Psoas muscle (tissue), 8 donors: Measurements from ENCODE around the gene LRRC10B. TPM values are rescaled to one million over a fixed set of nuclear protein-coding genes. Genes with fewer than 3 reads are reported as not detected.

ENCODE experiments used
- ATAC-seq, 4 donors: fragments of 200-7000 bp; cut with Tn5 transposase; one replicate each; pipeline ENCODE4 v1.9.1; 2020; ENCODE audit warnings: moderate library complexity in 3 of 4, mild to moderate bottlenecking in 2 of 4
- DNase-seq, 2 donors: peaks; one replicate each; pipeline ENCODE4 v3.0.0-alpha.2; 2020
- H3K27ac ChIP-seq: fragments of 200-600 bp; one replicate; pipeline ENCODE4 v1.8.0; 2022
- H3K27me3 ChIP-seq, 3 donors: fragments of 200-600 bp in 1 of 3; one replicate each; pipeline versions ENCODE4 v1.6.1 to v1.8.0; 2013 to 2022; ENCODE audit warnings: low read length in 2 of 3, mild to moderate bottlenecking in 2 of 3, moderate library complexity in 1 of 3; ENCODE audit not compliant: insufficient read depth in 3 of 3
- H3K36me3 ChIP-seq, 2 donors: fragments of 200-600 bp in 1 of 2; one replicate each; pipeline versions ENCODE4 v1.6.1 to v1.8.0; 2013 to 2022; ENCODE audit warnings: low read depth in 1 of 2, mild to moderate bottlenecking in 1 of 2, moderate library complexity in 1 of 2; ENCODE audit not compliant: insufficient read depth in 1 of 2
- H3K4me1 ChIP-seq: fragments of 200-600 bp; one replicate; pipeline ENCODE4 v1.8.0; 2022
- H3K4me3 ChIP-seq: fragments of 200-600 bp; one replicate; pipeline ENCODE4 v1.8.0; 2022; ENCODE audit warnings: mild to moderate bottlenecking
- H3K9me3 ChIP-seq: fragments of 200-600 bp; one replicate; pipeline ENCODE4 v1.8.0; 2022
- CTCF ChIP-seq: fragments of 200-600 bp; IDR thresholded peaks from one replicate; pipeline ENCODE4 v1.8.0; 2022; ENCODE audit warnings: antibody characterized with exemption
- WGBS, 3 donors: extraction: QIAGEN DNeasy Blood & Tissue Kit; methylation state at CpG; one replicate each; pipeline versions ENCODE4 v1.1.6 to v1.1.7; 2013; 5-methylcytosine and 5-hydroxymethylcytosine counted together
- intact Hi-C, 2 donors: fragments of 100-400 bp; cut with DNase I; formaldehyde crosslinking; loops; one replicate each; pipeline versions ENCODE4 v1.11.0 to v1.14.2; 2022
- polyA plus RNA-seq, 3 donors: library from polyadenylated mRNA; stranded (reverse); fragments of 200-250 nt; gene quantifications; one replicate each; pipeline ENCODE4 v1.2.3, GENCODE V29; 2013
- total RNA-seq, 4 donors: library from RNA; stranded (reverse); fragmentation: NEBNext Ultra II Directional in 2 of 4; extraction: Animal tissue kit (Norgen Biotek cat#: 25700) in 2 of 4; gene quantifications; one replicate each; pipeline versions ENCODE4 v1.2.1 to v1.2.4, GENCODE V29; 2021 to 2023
- donor health status: healthy with polysubstance abuse.
- donor health status: DM: no; HTN: no; CAD: no; lungs with moderate emphysema.
- donor health status: Bipolar disorder and iron deficiency.
- donor health status: healthy.
- donor health status: DM: yes; HTN: yes; CAD: no.
- donor health status: DM: no; HTN: no; CAD: no.
- donor health status: DM: no; HTN: no; CAD: no.
- donor health status: DM: yes; HTN: yes; CAD: no.

The LRRC10B gene
- total and polyA plus RNA-seq, 7 donors = 0.24 to 2.1 (median 0.52) TPM; not detected in 1

- intact Hi-C loops = no loop called here
- DNase-seq (no peak), ATAC-seq (no peak)
- no peak for TF ChIP-seq CTCF
- H3K4me1 ChIP-seq = no peaks in the 10 kb centered on the region
- no peak overlapping the region for H3K27ac ChIP-seq
- WGBS, 3 donors = 78 to 81% (median 81%) methylated on average over 4 of the region's 4 CpGs
- peaks cover 0 to 36% (median 10%) of the 10 kb centered on the region in 3 donors for H3K27me3 ChIP-seq
- no peaks in the 10 kb centered on the region for H3K9me3 ChIP-seq
- no peaks in the 10 kb centered on the region for H3K36me3 ChIP-seq
- no peak overlapping the region for H3K4me3 ChIP-seq
These were observed 3.9 kb downstream of the LRRC10B start for GRCh38 chr11:61512435-61512834.

DNA sequence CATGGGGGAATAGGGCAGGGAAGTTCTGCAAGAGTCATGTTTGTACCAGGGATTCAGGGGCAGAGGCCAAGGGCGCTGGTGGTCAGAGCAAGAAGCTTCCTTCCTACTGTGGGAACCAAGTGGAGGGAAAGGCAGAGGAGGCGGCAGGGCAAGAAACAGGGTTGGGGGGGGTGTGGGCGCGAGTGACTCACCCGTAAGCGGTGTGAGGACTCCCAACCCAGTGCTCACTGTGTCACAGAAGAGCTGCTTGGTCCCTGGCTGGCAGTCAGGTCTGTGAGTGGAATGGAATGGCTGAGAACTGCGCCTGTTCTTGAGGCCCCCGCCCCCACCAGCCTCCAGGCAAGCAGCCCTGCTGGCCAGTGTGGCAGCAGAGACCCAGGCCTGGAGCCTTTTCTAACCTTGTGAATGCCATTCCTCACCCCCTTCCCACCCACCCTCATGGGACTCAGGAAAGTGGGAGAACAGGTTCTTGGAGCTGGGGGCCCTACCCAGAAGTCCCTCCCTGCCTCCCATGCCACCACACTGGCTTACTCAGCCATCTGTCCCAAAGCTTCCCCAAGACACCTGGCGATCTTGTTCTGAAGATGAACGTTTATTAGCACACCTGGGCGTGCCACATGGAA, 4.7 kb downstream of the LRRC10B start:
- Histone ChIP-seq H3K36me3 (no peaks in the 10 kb centered on the region), H3K4me1 (no peaks in the 10 kb centered on the region), H3K9me3 (no peaks in the 10 kb centered on the region), H3K27ac (no peak overlapping the region), H3K27me3 (peaks cover 0 to 28% (median 4%) of the 10 kb centered on the region in 3 donors), H3K4me3 (no peak overlapping the region)
- intact Hi-C loops = no loop called here
- ATAC-seq = no peak
- no peak for DNase-seq
- no peak for TF ChIP-seq CTCF
- 83 to 87% (median 85%) methylated on average over 8 to 11 of the region's 11 CpGs for WGBS, 3 donors

DNA sequence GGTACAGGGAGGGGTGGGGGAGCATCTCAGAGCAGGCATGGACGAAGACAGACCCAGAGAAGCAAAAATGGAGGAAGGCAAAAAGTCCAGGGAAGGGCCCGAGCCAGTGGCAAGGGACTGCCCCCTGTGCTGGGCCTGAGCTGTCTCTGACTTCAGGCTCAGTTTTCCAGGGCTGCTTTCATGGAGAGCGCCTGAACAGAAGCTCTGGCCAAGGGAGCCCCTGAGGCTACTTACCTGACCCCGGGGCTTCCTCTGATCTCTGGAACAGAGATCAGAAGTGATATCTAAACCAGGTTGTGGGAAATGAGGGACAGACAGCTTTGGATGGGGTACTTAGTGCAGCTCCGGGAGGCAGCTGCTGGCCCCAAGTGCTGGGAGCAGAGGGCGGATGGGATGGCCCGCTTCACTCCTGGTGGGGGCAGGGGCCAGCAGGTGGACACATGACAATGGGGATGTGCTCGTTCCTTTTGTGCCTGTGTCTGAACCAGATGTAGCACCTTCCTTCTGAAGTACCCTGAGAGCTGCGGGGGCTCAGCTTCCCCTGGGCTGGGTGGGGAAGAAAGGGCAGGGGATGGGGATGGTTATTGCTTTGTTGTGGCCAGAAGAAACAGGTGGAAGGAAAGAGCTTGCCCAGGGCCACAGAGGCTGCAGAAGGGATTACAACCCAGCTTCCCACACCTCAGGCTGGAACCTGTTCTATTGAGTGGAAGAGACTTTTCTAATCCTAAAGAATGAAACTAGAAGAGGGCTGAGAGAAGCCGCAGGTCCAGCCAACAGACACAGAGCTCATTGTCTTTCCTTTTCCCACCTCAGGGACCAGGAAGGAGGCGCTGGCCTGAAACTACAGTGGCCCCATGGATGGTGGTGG, 5.7 kb downstream of the LRRC10B start:
- intact Hi-C loops = loop anchor here in 1 of 2 donors (2.0 kb wide), 1 partner anchor 67 kb away; no protein-coding TSS in a partner anchor
- H3K9me3 ChIP-seq = no peaks in the 10 kb centered on the region
- 73 to 76% (median 74%) methylated on average over 11 of the region's 11 CpGs for WGBS, 3 donors

DNA sequence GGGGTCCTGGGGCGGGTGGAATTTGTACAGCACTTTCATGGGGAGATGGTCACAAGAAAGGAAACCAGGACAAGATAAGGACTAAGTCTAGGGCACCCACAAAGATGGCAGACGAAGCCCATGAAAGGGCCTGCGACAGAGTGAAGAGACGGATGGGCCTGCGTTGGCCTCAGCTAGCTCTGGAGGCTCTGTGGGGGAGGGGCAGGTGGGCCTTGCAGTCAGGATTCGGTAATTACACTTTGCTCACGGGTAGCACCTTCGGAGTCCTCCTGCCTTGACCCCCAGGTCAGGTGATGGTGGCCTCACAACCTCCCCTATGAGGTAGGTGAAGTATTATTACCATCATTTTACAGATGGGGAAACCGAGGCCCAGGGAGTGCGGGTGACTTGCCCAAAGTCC, 7.1 kb downstream of the LRRC10B start:
- no peak for DNase-seq

More for the DNA sequence above, 5.7 kb downstream of the LRRC10B start:
- H3K27ac ChIP-seq = no peak overlapping the region
- DNase-seq = no peak
- no peaks in the 10 kb centered on the region for H3K36me3 ChIP-seq
- H3K4me3 ChIP-seq = no peak overlapping the region
- no peak for ATAC-seq
- no peaks in the 10 kb centered on the region for H3K4me1 ChIP-seq
- H3K27me3 ChIP-seq = peaks cover 0 to 25% (median 2%) of the 10 kb centered on the region in 3 donors
- TF ChIP-seq CTCF = no peak

More for the DNA sequence above, 7.1 kb downstream of the LRRC10B start:
- no peaks in the 10 kb centered on the region for H3K36me3 ChIP-seq
- TF ChIP-seq CTCF = no peak
- H3K9me3 ChIP-seq = no peaks in the 10 kb centered on the region
- no peak overlapping the region for H3K4me3 ChIP-seq
- no peak overlapping the region for H3K27ac ChIP-seq
- intact Hi-C loops = loop anchor here (2.0 kb wide), 2 partner anchors 35 to 69 kb away; a partner anchor contains a TSS
- peaks cover 0 to 13% (median 2%) of the 10 kb centered on the region in 3 donors for H3K27me3 ChIP-seq
- WGBS, 3 donors = 74 to 81% (median 78%) methylated on average over 10 of the region's 10 CpGs
- no peak for ATAC-seq
- H3K4me1 ChIP-seq = no peaks in the 10 kb centered on the region
